OCI-LY7 (cell line): ENCODE data around the gene GALM. TPM values are rescaled to one million over a fixed set of nuclear protein-coding genes. Genes with fewer than 3 reads are reported as not detected.

ENCODE experiments used
- BruUV-seq: library from RNA; stranded (reverse); fragments of 400-500 nt; replicated peaks from 2 replicates; lab custom pipeline; 2021; lab: Mats Ljungman, UMichigan
- CTCF ChIA-PET: fragments of 300-600 bp; sonication (Branson Sonifier 250); formaldehyde crosslinking; loops from one replicate; lab custom pipeline; 2022; ENCODE audit warnings: antibody characterized with exemption; ENCODE audit not compliant: unreplicated experiment; lab: Charles Lee
- POLR2A ChIA-PET: fragments of 300-600 bp; sonication (Branson Sonifier 250); formaldehyde crosslinking; loops from one replicate; lab custom pipeline; 2022; ENCODE audit warnings: antibody characterized with exemption; lab: Charles Lee
- DNase-seq: peaks from one replicate; pipeline ENCODE4 v3.0.0-alpha.2; 2015; ENCODE audit warnings: low spot score
- H2AFZ ChIP-seq: fragments of 200-600 bp; sonication (generic), shearing (Covaris generic); 2 replicates; pipeline ENCODE4 v1.6.1; 2014; ENCODE audit warnings: mild to moderate bottlenecking, antibody characterized with exemption, low read length, moderate library complexity
- H3K27ac ChIP-seq: fragments of 200-600 bp; sonication (generic); 2 replicates; pipeline ENCODE4 v1.5.1; 2014; ENCODE audit warnings: mixed run types, low read depth, mild to moderate bottlenecking, moderate library complexity, low read length, inconsistent platforms; ENCODE audit not compliant: poor library complexity, severe bottlenecking
- H3K36me3 ChIP-seq: fragments of 200-600 bp; sonication (generic); 2 replicates; pipeline ENCODE4 v1.6.1; 2014; ENCODE audit warnings: mild to moderate bottlenecking, antibody characterized with exemption, low read length, moderate library complexity, mixed read lengths; ENCODE audit not compliant: insufficient read depth
- H3K4me1 ChIP-seq: fragments of 200-600 bp; sonication (generic); 2 replicates; pipeline ENCODE4 v1.5.1; 2014; ENCODE audit warnings: mild to moderate bottlenecking, low read length; ENCODE audit not compliant: insufficient read depth, poor library complexity, severe bottlenecking
- H3K4me2 ChIP-seq: fragments of 200-600 bp; sonication (generic); 2 replicates; pipeline ENCODE4 v1.6.1; 2014; ENCODE audit warnings: mild to moderate bottlenecking, low read length
- H3K4me3 ChIP-seq: fragments of 200-600 bp; sonication (generic); 2 replicates; pipeline ENCODE4 v1.5.1; 2014; ENCODE audit warnings: mild to moderate bottlenecking, low read depth, low read length; ENCODE audit not compliant: poor library complexity, severe bottlenecking
- H3K79me2 ChIP-seq: fragments of 200-600 bp; sonication (generic); 2 replicates; pipeline ENCODE4 v1.6.1; 2016; ENCODE audit warnings: low read depth, mild to moderate bottlenecking, low read length, moderate library complexity, mixed read lengths; ENCODE audit not compliant: insufficient read depth
- H3K9me2 ChIP-seq: fragments of 200-600 bp; sonication (generic); 2 replicates; pipeline ENCODE4 v1.6.1; 2016; ENCODE audit warnings: mild to moderate bottlenecking, low read length, mixed read lengths; ENCODE audit not compliant: insufficient read depth
- H3K9me3 ChIP-seq: fragments of 200-600 bp; sonication (generic); 2 replicates; pipeline ENCODE4 v1.6.1; 2014; ENCODE audit warnings: mild to moderate bottlenecking, mixed run types, low read length, mixed read lengths
- H4K20me1 ChIP-seq: fragments of 200-600 bp; sonication (generic); 2 replicates; pipeline ENCODE4 v1.6.1; 2014; ENCODE audit warnings: mild to moderate bottlenecking, antibody characterized with exemption, low read length, moderate library complexity, mixed read lengths; ENCODE audit not compliant: insufficient read depth
- CTCF ChIP-seq: fragments of 200-600 bp; sonication (generic); conservative IDR thresholded peaks from 2 replicates; pipeline ENCODE4 v1.5.1; 2014; ENCODE audit warnings: mild to moderate bottlenecking, antibody characterized with exemption, low read length, moderate library complexity, mixed read lengths
- EZH2phosphoT487 ChIP-seq: fragments of 200-600 bp; sonication (generic); IDR thresholded peaks from 2 replicates; pipeline ENCODE4 v1.6.1; 2018; ENCODE audit warnings: low read depth, borderline replicate concordance, mild to moderate bottlenecking, mixed run types, antibody characterized with exemption, low read length, moderate library complexity, mixed read lengths
- intact Hi-C: fragments of 100-400 bp; cut with micrococcal nuclease; formaldehyde crosslinking; loops from one replicate; pipeline ENCODE4 v1.10.0; 2022; ENCODE audit not compliant: unreplicated experiment
- total RNA-seq, 2 experiments: library from RNA; depleted of rRNA in 1 of 2; stranded (reverse); fragments of >200 nt in 1 of 2; shearing (Covaris generic) in 1 of 2; gene quantifications; 2 replicates each; pipeline ENCODE4 v1.2.3, GENCODE V29; 2014 to 2022

Gene GALM
- total RNA-seq, 2 experiments from 2014 or later: 5.5 to 10.8 TPM

GRCh38 chr2:38666556-38666910 lies 619 bp downstream of the GALM start:
- Histone ChIP-seq H3K27ac (peak overlapping the region; percentile 5), H3K36me3 (no peaks in the 10 kb centered on the region), H3K9me3 (no peaks in the 10 kb centered on the region), H3K9me2 (no peaks in the 10 kb centered on the region), H3K4me3 (peak overlapping the region; percentile 70), H3K4me1 (peaks cover 8% of the 10 kb centered on the region), H3K79me2 (no peaks in the 10 kb centered on the region), H2AFZ (peak overlapping the region; percentile 65; the same call in 1 of the 2 replicates), H3K4me2 (peak overlapping the region; percentile 69), H4K20me1 (no peaks in the 10 kb centered on the region)
- DNase-seq: peak; percentile 34
- no peak for TF ChIP-seq CTCF
- TF ChIP-seq EZH2phosphoT487: no peak
- intact Hi-C loops: loop anchor here (1.0 kb wide), 1 partner anchor 63 kb away; no protein-coding TSS in a partner anchor
- CTCF ChIA-PET: no interaction called here
- POLR2A ChIA-PET: interaction anchor here (0.6 to 2.4 kb wide), 6 partner anchors 40 to 76 kb away, joined by 3 to 7 read pairs (median 4); no protein-coding TSS in a partner anchor
- BruUV-seq: no TSS peak

- Histone ChIP-seq H3K27ac (no peak overlapping the region), H3K79me2 (no peaks in the 10 kb centered on the region), H3K4me2 (no peak overlapping the region), H3K4me1 (peaks cover 8% of the 10 kb centered on the region), H2AFZ (no peak overlapping the region), H3K36me3 (no peaks in the 10 kb centered on the region), H3K4me3 (no peak overlapping the region), H4K20me1 (no peaks in the 10 kb centered on the region), H3K9me2 (no peaks in the 10 kb centered on the region), H3K9me3 (no peaks in the 10 kb centered on the region)
- no TSS peak for BruUV-seq
- intact Hi-C loops: no loop called here
- no peak for TF ChIP-seq CTCF
- TF ChIP-seq EZH2phosphoT487: no peak
- CTCF ChIA-PET: no interaction called here
- POLR2A ChIA-PET: interaction anchor here (0.9 to 2.4 kb wide), 2 partner anchors 61 to 101 kb away, joined by 4 to 7 read pairs; no protein-coding TSS in a partner anchor
- DNase-seq: no peak
Measured at GRCh38 chr2:38668092-38668491, 2.2 kb downstream of the GALM start.

- CTCF ChIA-PET: no interaction called here
Measured at GRCh38 chr2:38668779-38669479, 3.0 kb downstream of the GALM start.

More at GRCh38 chr2:38668779-38669479, 3.0 kb downstream of the GALM start:
- Histone ChIP-seq H3K36me3 (no peaks in the 10 kb centered on the region), H2AFZ (no peak overlapping the region), H3K79me2 (no peaks in the 10 kb centered on the region), H3K4me1 (peaks cover 8% of the 10 kb centered on the region), H3K27ac (no peak overlapping the region), H3K4me2 (no peak overlapping the region), H4K20me1 (no peaks in the 10 kb centered on the region), H3K4me3 (no peak overlapping the region), H3K9me3 (no peaks in the 10 kb centered on the region), H3K9me2 (no peaks in the 10 kb centered on the region)
- POLR2A ChIA-PET: no interaction called here
- BruUV-seq: no TSS peak
- intact Hi-C loops: no loop called here
- no peak for DNase-seq
- TF ChIP-seq EZH2phosphoT487 (no peak), CTCF (no peak)
